Right cardiac atrium (tissue), 5 donors: ENCODE results near the gene POLR2I. TPM values are rescaled to one million over a fixed set of nuclear protein-coding genes. Genes with fewer than 3 reads are reported as not detected.

Source experiments
- ATAC-seq, 2 donors: fragments of 200-7000 bp; cut with Tn5 transposase; one replicate each; pipeline versions ENCODE4 v1.8.0 to v1.9.1; 2020; ENCODE audit warnings: moderate library complexity in 2 of 2, mild to moderate bottlenecking in 1 of 2
- DNase-seq, 3 donors: peaks; one replicate each; pipeline ENCODE4 v3.0.0-alpha.2; 2020
- H3K27ac ChIP-seq: one replicate; pipeline ENCODE4 v1.5.1; 2013; ENCODE audit warnings: mild to moderate bottlenecking, low read length, control low read depth, moderate library complexity
- H3K27me3 ChIP-seq: one replicate; pipeline ENCODE4 v1.6.1; 2013; ENCODE audit not compliant: control insufficient read depth, insufficient read depth
- H3K4me1 ChIP-seq: one replicate; pipeline ENCODE4 v1.6.1; 2013; ENCODE audit warnings: low read length; ENCODE audit not compliant: control insufficient read depth, insufficient read depth
- H3K4me3 ChIP-seq: one replicate; pipeline ENCODE4 v1.5.1; 2013; ENCODE audit warnings: low read length, control low read depth
- H3K9me3 ChIP-seq: one replicate; pipeline ENCODE4 v1.6.1; 2013; ENCODE audit warnings: low read length; ENCODE audit not compliant: control insufficient read depth
- WGBS: extraction: QIAGEN DNeasy Blood & Tissue Kit; methylation state at CpG from one replicate; pipeline ENCODE4 v1.1.7; 2013; 5-methylcytosine and 5-hydroxymethylcytosine counted together
- intact Hi-C, 4 donors: fragments of 100-400 bp; cut with DNase I; formaldehyde crosslinking; loops; one replicate each; pipeline versions ENCODE4 v1.11.0 to v1.14.0; 2022 to 2023
- polyA plus RNA-seq: library from polyadenylated mRNA; stranded (reverse); fragments of 200-250 nt; gene quantifications from one replicate; pipeline ENCODE4 v1.2.3, GENCODE V29; 2013
- total RNA-seq, 4 donors: library from RNA; stranded (reverse); fragmentation: NEBNext Ultra II Directional; extraction: Animal tissue kit (Norgen Biotek cat#: 25700); gene quantifications; one replicate each; pipeline ENCODE4 v1.2.1, GENCODE V29; 2021
- donor health status: healthy with polysubstance abuse.
- donor health status: DM: no; HTN: yes; CAD: no.
- donor health status: DM: no; HTN: no; CAD: no.
- donor health status: DM: no; HTN: yes; CAD: no; lungs with severe emphysema.
- donor health status: DM: yes; HTN: yes; CAD: no.

The POLR2I gene
- total and polyA plus RNA-seq, 5 donors = 96.6 to 140 (median 121) TPM

GRCh38 chr19:36113425-36113824 is 1.2 kb downstream of the POLR2I start:
- DNase-seq (peak in 1 of 3 donors; percentile 69), ATAC-seq (no peak)
- Histone ChIP-seq H3K4me1 (no peaks in the 10 kb centered on the region), H3K4me3 (no peak overlapping the region), H3K9me3 (no peaks in the 10 kb centered on the region), H3K27ac (no peak overlapping the region), H3K27me3 (no peaks in the 10 kb centered on the region)
- 94% methylated on average over 34 of the region's 34 CpGs for WGBS
- intact Hi-C loops = loop anchor here in 2 of 4 donors (5.0 to 10.0 kb wide), 3 partner anchors 49 to 119 kb away; partner anchors contain the start of gene SDHAF1 (in 1 of the 2)

GRCh38 chr19:36112678-36113077 is 2.0 kb downstream of the POLR2I start:
- no peaks in the 10 kb centered on the region for H3K4me1 ChIP-seq
- no peaks in the 10 kb centered on the region for H3K27me3 ChIP-seq
- no peaks in the 10 kb centered on the region for H3K9me3 ChIP-seq
- 95% methylated on average over 10 of the region's 10 CpGs for WGBS
- no peak for DNase-seq
- no peak overlapping the region for H3K4me3 ChIP-seq
- no peak overlapping the region for H3K27ac ChIP-seq
- ATAC-seq = no peak
- intact Hi-C loops = loop anchor here in 2 of 4 donors (5.0 to 10.0 kb wide), 3 partner anchors 48 to 118 kb away; partner anchors contain the start of gene SDHAF1 (in 1 of the 2)

GRCh38 chr19:36111200-36111539 is 3.5 kb downstream of the POLR2I start:
- no peak for DNase-seq
- ATAC-seq = no peak
- intact Hi-C loops = loop anchor here in 2 of 4 donors (5.0 to 10.0 kb wide), 3 partner anchors 46 to 116 kb away; partner anchors contain the start of gene SDHAF1 (in 1 of the 2)
- Histone ChIP-seq H3K9me3 (no peaks in the 10 kb centered on the region), H3K4me3 (no peak overlapping the region), H3K27ac (no peak overlapping the region), H3K4me1 (no peaks in the 10 kb centered on the region), H3K27me3 (no peaks in the 10 kb centered on the region)
- 77% methylated on average over 13 of the region's 13 CpGs for WGBS

GRCh38 chr19:36110487-36111199 is 4.0 kb downstream of the POLR2I start, which contains the start of gene OVOL3:
TSS of gene OVOL3 (plus strand) at chr19:36111143. CDS start at chr19:36111203, 60 bp downstream.
- no peak within 1 kb of the TSS for H3K27ac ChIP-seq
- no peak within 1 kb of the TSS for H3K4me3 ChIP-seq
- no peaks in the 10 kb centered on the region for H3K27me3 ChIP-seq
- intact Hi-C loops = loop anchor here in 2 of 4 donors (5.0 to 10.0 kb wide), 3 partner anchors 46 to 116 kb away; partner anchors contain the start of gene SDHAF1 (in 1 of the 2)
- no peaks in the 10 kb centered on the region for H3K9me3 ChIP-seq
- no peaks in the 10 kb centered on the region for H3K4me1 ChIP-seq
- ATAC-seq (no peak), DNase-seq (no peak)
- WGBS = 44% methylated on average over 1 of the region's 1 CpG

- DNase-seq (no peak), ATAC-seq (no peak)
- intact Hi-C loops = no loop called here
- Histone ChIP-seq H3K9me3 (no peaks in the 10 kb centered on the region), H3K4me1 (no peaks in the 10 kb centered on the region), H3K27ac (no peak overlapping the region), H3K4me3 (no peak overlapping the region), H3K27me3 (no peaks in the 10 kb centered on the region)
- WGBS = 99% methylated on average over 3 of the region's 3 CpGs
These were observed 6.0 kb downstream of the POLR2I start for GRCh38 chr19:36108684-36109083.

GRCh38 chr19:36106991-36107390 is 7.7 kb downstream of the POLR2I start:
- H3K4me3 ChIP-seq = no peak overlapping the region
- DNase-seq (no peak), ATAC-seq (no peak)
- intact Hi-C loops = no loop called here
- 92% methylated on average over 5 of the region's 5 CpGs for WGBS
- no peaks in the 10 kb centered on the region for H3K4me1 ChIP-seq
- no peak overlapping the region for H3K27ac ChIP-seq
- no peaks in the 10 kb centered on the region for H3K27me3 ChIP-seq
- no peaks in the 10 kb centered on the region for H3K9me3 ChIP-seq

GRCh38 chr19:36106441-36106840 is 8.2 kb downstream of the POLR2I start:
- Histone ChIP-seq H3K27me3 (no peaks in the 10 kb centered on the region), H3K4me3 (no peak overlapping the region), H3K27ac (no peak overlapping the region), H3K4me1 (no peaks in the 10 kb centered on the region), H3K9me3 (no peaks in the 10 kb centered on the region)
- intact Hi-C loops = no loop called here
- WGBS = 84% methylated on average over 6 of the region's 6 CpGs
- DNase-seq = no peak
- ATAC-seq = no peak

- DNase-seq = no peak
- Histone ChIP-seq H3K27ac (no peak overlapping the region), H3K9me3 (no peaks in the 10 kb centered on the region), H3K4me3 (no peak overlapping the region), H3K4me1 (peaks cover 2% of the 10 kb centered on the region), H3K27me3 (no peaks in the 10 kb centered on the region)
- intact Hi-C loops = no loop called here
- no peak for ATAC-seq
- WGBS = 92% methylated on average over 12 of the region's 12 CpGs
These were observed 10.7 kb downstream of the POLR2I start for GRCh38 chr19:36103842-36104552.

GRCh38 chr19:36103040-36103626 is 11.5 kb downstream of the POLR2I start:
- ATAC-seq = no peak
- Histone ChIP-seq H3K4me1 (peaks cover 2% of the 10 kb centered on the region), H3K27ac (no peak overlapping the region), H3K4me3 (no peak overlapping the region), H3K27me3 (no peaks in the 10 kb centered on the region), H3K9me3 (no peaks in the 10 kb centered on the region)
- intact Hi-C loops = no loop called here
- WGBS = 92% methylated on average over 24 of the region's 24 CpGs
- no peak for DNase-seq

GRCh38 chr19:36101550-36102327 is 12.9 kb downstream of the POLR2I start:
- no peaks in the 10 kb centered on the region for H3K27me3 ChIP-seq
- peaks cover 2% of the 10 kb centered on the region for H3K4me1 ChIP-seq
- no peaks in the 10 kb centered on the region for H3K9me3 ChIP-seq
- ATAC-seq = no peak
- no peak overlapping the region for H3K4me3 ChIP-seq
- 87% methylated on average over 27 of the region's 27 CpGs for WGBS
- intact Hi-C loops = no loop called here
- H3K27ac ChIP-seq = no peak overlapping the region
- no peak for DNase-seq
